HG03060 (cell line): ENCODE measurements around the gene ARHGAP6.

ENCODE experiments used
- ATAC-seq: cut with Tn5 transposase; IDR thresholded peaks from one replicate; pipeline ENCODE4 v1.9.1; 2021; ENCODE audit warnings: low read depth, moderate number of reproducible peaks; ENCODE audit not compliant: unreplicated experiment

ARHGAP6 gene

GRCh38 chrX:11337292-11338009 is 328.3 kb downstream of the ARHGAP6 start:
- no peak for ATAC-seq

DNA sequence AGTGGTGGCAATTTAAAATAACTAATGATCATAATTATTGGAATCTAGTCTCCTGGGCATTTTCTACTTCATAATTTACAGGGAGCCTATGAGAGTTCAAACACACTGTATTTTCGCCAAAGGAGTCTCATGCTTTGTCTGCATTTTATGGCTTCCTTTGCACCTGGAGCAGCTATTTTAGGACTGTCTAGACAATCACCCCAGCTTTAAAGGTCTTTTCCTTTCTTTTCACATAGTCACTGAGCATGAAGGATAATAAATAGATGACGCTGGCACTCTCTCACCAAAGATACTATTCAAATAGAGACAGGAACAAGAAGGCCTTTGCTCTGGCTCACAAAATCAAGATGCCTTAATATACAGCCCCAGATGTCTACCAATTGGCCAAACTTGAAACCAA is 329.5 kb downstream of the ARHGAP6 start:
- no peak for ATAC-seq

DNA sequence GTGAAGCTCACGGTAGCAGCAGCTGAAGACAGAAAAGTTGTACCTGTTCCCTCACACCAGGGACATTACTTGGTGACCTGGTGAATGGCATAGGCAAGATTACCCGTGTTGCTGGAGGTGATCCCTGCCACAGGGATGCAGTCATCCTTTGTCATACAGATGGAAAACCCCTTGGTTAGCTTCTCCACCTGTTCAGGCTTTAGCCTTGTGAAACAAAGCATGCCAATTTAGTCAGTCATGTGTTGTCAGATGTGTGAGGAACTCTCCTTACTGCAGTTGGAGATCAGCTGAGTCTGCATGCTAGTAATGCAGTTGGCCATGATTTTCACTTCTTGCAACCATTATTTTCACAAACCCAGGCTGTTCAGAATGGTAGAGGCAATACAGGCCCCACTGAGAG is 331.6 kb downstream of the ARHGAP6 start:
- ATAC-seq = no peak

GRCh38 chrX:11331788-11332187 is 333.9 kb downstream of the ARHGAP6 start:
- no peak for ATAC-seq

DNA sequence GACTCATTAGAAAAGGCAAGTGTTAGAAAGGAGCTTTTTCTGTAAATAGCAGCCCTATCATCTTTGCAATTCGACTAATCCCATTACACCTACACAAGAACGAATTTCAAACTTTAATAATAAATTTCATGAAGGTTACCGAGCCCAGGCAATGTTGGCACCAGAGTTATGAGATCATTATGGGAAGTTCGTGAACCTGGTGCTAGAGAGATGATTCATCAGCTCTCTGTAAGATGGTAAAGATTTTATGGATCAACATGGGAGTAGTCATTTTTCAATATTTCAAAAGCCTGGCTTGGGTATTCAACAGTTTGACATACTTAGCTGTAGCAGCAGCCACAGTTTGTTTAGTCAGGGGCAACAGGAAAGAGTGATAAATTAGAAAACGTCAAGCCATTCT is 336.7 kb downstream of the ARHGAP6 start:
- ATAC-seq = no peak

DNA sequence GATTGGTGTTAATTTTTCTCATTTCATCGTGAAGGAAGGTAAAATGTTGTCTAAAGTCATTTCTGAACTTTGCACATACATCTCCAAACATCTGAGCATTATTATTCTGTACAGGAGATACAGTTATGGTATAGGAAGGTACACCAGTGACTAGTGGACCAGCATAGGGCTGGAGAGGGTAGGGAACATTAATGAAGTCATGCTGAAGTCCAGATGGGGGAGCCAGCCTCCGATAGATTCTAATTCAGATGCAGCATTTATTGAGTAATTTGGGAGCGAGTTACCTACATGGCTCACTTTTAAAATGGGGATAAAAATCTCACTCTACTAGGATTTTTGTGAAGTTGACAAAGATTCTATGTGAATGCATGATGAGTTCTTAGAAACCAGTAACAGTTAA is 337.6 kb downstream of the ARHGAP6 start:
- no peak for ATAC-seq

DNA sequence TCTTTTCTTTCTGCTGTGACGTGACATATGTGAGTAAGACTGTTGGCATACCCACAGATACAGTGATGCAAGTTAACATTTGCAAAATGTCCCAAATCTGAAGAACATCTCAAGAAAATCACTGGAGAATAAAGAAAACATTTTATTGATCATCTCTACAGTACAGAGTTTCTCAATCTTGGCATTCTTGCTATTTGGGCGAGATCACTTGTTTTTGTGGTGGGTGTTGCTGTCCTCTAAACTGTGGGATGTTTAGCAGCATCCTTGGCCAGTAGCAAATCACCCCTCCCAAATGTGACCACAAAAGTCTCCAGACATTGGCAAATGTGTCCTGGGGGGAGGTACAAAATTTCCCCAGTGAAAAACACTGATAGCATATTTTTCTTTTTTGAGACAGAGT is 343.7 kb downstream of the ARHGAP6 start:
- no peak for ATAC-seq

- ATAC-seq = no peak
These were observed 345.8 kb downstream of the ARHGAP6 start for GRCh38 chrX:11319806-11320520.

DNA sequence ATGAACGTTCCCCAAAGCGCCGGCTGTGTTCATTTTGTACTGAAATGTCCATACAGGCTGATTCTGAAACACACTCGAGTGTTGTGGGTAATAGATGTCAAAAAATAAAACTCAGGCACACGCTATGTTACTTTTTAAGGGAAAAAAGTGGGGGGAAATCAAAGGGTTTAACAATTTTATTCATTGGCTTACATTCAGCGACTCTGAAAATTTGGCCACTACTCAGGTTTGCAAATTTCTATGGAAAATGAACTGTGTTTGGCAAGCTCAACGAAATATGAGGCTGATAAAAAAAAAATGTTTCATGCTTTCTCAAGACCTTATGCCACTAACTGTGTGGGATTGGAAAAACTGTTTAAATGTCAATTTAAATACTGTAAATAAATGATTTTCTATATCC is 354.0 kb downstream of the ARHGAP6 start:
- ATAC-seq = no peak

DNA sequence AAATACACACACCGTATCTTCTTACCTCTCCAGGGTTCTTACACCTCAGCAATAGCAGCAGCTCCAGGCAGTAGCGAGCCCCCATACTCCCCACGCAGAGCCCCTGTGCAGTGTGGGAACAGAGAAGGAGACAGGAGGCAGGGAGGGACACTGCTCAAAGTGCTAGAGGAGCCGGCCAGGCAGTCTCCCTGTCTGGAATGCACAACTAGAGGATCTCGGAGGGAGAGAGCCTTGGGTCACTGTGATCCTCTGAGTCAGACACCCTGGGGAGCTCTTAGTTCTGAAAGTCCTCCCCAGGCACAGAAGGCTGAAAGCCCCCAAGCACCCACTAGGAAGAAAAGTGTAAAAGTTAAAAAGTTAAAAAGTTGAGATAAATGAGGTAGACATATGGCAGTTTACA is 356.5 kb downstream of the ARHGAP6 start:
- ATAC-seq = no peak

- ATAC-seq = no peak
These were observed 360.1 kb downstream of the ARHGAP6 start for GRCh38 chrX:11305641-11306040.

DNA sequence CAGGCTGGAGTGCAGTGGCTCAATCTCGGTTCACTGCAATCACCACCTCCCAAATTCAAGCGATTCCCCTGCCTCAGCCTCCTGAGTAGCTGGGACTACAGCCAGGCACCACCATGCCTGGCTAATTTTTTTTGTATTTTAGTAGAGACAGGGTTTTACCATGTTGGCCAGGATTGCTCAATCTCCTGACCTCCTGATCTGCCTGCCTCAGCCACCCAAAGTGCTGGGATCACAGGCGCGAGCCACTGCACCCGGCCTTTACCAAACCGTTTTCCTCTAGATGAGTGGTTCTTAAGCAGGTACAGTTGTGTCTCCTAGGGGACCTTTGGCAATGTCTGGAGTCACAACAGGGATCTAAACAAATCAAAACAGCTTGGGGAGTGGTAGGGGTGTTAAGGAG is 360.9 kb downstream of the ARHGAP6 start:
- ATAC-seq = no peak

- no peak for ATAC-seq
These were observed 367.1 kb downstream of the ARHGAP6 start for GRCh38 chrX:11298600-11298999.

DNA sequence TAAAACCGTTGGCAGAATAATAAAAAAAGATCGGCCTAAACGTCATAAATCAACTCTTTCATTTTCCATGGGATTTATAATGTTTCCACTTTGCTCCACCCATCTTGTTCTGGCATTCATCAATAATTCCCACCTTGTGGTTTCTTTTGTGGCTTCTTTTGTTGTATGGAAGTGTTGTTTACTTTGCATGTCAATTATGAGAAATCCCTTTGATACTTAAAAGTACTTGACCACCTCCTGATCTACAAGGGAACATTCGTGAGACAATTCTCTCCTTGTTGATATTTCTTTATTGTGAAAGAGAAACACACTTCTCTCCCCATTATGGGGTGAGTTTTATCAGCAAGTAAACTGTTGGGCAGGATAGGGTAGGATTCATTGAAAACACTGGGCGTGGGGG is 369.7 kb downstream of the ARHGAP6 start:
- no peak for ATAC-seq

GRCh38 chrX:11293113-11293512 is 372.6 kb downstream of the ARHGAP6 start, which contains the start of gene AMELX:
AMELX (plus strand) TSS chrX:11293413; CDS start chrX:11294789, 1,376 bp downstream.
- no peak for ATAC-seq

DNA sequence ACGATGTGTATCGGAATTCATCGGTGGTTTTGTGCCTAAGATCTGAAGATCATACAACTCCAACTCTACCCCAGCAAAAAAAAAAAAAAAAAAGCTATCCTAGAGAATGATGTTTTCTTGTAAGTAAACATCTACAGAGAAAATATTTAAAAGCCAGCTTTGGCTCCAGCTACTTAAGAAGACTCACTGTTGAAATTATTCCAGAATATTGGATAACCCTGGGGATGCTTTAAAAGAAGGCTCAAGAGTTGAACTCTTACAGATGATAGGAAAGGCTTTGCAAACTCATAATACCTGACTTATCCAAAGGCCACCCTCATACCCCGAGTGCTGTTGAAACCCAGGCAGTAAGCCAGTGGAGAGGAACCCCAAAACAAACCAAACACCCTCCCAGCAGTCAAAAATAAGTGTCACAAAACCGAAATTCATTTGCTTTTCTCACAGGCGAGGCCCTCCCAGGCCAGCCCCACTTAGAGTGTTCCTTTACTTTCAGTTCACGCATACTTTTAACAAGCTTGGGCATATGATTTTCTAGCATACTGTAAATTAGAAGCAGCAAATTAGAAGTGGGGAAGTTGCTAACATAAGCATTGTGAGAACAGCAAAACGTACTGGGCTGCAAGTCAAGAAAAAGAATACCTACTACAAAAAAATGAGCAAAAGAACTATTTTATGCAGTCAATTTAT is 375.2 kb downstream of the ARHGAP6 start:
- ATAC-seq = no peak

DNA sequence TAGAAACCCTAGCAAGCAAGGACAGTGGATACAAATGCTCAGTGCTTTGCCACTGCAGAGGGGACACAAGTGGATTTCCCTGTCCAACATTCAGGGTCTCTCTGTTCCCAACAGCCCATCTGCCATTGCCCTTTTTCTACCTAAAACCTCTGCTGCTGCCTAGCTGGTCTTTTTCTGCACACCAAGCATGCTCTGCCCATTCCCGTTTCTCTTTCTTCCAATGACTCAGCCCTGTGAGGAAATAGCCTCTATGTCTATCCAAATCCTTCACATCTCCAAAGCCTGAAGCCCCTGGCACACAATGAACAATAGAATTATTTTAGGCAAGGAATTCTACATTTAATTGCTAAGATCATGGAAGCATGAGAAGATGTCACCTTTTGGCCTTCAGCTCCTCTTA is 378.2 kb downstream of the ARHGAP6 start:
- ATAC-seq = no peak

- no peak for ATAC-seq
These were observed 380.1 kb downstream of the ARHGAP6 start for GRCh38 chrX:11285651-11286050.

DNA sequence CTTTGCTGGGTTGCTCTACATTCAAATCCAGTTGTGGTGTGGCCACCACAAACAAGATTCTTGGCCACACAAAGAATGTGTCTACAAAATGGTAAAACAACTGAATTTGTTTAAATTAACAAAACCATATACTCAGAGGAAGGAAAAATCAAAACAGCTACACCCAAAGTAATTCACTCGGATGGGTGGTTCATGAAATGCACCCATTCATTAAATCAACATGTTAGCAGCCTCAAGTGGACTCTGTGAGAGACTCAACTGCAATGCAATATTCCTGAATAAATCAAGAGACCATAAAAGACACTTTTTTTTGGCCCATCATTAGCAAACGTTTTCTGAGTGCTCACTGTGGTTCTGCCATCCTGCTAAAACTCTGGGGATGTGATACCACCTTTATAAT is 383.7 kb downstream of the ARHGAP6 start:
- ATAC-seq = no peak

GRCh38 chrX:11273544-11273943 is 392.2 kb downstream of the ARHGAP6 start:
- no peak for ATAC-seq

GRCh38 chrX:11272863-11273262 is 392.9 kb downstream of the ARHGAP6 start:
- no peak for ATAC-seq

DNA sequence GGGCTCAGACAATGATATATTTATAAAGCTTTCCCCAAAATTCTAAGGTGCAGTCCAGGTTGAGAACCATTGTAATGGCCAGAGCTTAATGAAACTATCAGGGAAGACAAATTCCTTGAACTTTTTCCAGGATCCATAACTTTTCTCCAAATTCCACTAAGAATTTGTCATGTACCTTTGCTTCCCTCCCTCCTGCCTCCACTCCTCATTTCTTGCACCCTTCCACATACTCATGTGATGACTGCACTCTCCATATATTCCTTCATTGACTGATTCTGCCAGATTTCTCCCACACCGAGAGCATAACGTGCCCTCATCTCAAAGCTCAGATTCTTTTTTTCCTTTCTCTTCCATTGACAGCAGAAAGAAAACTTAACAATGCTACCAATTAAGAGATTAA is 393.4 kb downstream of the ARHGAP6 start:
- no peak for ATAC-seq
